ENCODE measurements around the gene CSTF2.
"Not testable (repeated sequence)": the region's sequence is repeated elsewhere in the genome, so short reads cannot be mapped to it uniquely, and the experiment has no call there.

The CSTF2 gene

DNA sequence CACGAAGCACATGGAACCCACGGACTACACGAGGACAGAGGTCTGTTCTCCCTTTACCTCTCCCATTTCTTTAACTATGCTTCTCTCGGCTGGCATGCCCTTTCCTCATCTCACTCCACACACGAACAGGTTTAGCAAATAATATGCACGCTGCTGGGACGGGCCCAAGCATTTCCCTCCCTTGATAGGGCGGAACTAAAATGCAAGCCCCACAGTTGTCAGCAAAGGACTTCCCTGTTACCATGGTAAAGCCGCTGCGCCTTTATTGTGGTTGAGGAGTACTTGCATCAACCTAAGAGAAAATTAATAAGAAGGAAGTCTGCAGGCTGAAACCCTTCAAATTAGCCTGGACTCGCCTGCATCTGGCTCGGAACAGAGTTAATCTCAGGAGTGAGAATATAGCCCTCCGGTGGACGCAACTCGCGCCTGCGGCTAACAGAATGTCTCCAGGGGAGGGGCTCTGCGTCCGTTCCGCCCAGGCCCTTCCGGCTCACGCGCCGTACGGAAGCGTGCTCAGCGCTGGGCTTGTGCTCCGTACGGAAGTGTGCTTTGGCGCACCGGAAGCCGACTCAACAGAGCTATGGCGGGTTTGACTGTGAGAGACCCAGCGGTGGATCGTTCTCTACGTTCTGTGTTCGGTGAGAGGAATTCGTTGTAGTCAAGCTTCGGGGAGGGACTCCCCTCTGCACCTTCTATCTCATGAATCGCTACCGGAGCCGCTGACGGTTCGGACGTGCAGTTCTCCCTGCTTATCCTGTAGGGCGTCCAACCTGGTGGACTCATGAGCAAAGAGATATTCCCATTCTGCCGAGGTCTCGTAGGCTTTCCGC, at the start of gene CSTF2:
TSS of gene CSTF2 (plus strand) at position 555 of the 830 bp plus-strand sequence. CDS start at position 581, 26 bp downstream.
- peak; percentile 36 to 57 (median 48) for DNase-seq

DNA sequence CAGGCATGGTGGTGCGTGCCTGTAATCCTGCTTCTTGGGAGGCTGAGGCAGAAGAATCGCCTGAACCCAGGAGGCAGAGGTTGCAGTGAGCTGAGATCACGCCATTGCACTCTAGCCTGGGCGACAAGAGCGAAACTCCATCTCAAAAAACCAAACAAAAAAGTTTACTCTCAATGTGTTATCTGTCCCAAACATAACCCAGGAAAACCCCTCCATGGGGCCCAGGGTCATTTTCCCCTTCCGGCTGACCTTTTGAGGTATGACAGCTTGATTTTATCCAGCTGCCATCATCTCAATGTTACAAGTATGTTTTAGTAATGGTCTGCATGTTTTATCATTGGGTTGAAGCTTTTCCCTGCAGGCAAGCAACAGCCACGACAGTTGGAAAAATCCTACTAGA, 23.8 kb upstream of the CSTF2 start:
- not testable (repeated sequence) for DNase-seq

DNA sequence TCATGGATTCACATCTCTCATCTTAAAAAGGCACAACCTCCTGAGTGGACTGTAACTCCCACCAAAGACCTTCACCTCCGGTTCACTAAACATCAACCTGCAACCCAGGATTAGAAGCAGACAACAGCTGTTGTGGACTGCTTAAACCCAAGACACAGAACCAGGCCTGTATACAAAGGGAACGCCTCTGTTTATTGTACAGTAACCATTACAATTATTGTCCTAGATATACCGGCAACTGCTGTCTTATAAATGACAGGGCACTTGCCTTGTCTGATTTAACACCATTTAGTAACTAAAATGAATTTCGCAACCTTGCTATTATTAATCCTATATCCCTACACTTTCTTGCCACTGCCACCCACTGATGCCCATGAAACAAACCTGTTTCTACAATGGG, 22.8 kb upstream of the CSTF2 start:
- no peak for DNase-seq

- DNase-seq: no peak
These were observed 21.5 kb upstream of the CSTF2 start for GRCh38 chrX:100798484-100799214.

DNA sequence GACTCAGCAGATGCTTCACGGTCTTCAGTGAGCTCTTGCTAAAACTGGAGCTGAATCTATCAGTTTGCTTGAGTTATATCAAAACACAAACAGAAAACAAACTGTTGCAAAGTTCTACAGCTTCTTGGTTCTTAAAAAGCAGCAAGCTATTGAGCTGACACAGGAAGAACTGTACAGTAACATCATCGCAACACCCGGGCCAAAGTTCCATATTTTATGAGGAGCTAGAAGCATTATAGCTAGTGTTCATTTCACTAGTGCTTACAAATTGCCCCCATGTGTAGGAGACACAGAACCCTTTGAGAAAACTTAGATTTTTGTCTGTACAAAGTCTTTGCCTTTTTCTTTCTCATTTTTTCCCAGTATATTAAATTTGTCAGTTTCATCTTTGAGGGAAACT, 17.3 kb upstream of the CSTF2 start:
- no peak for DNase-seq

- no peak for DNase-seq
These were observed 15.4 kb upstream of the CSTF2 start for GRCh38 chrX:100804780-100805179.

- not testable (repeated sequence) for DNase-seq
These were observed 11.9 kb upstream of the CSTF2 start for GRCh38 chrX:100808265-100808664.

GRCh38 chrX:100812216-100813158, 7.7 kb upstream of the CSTF2 start:
- no peak for DNase-seq

- DNase-seq: no peak
These were observed 2.9 kb upstream of the CSTF2 start for GRCh38 chrX:100817340-100817739.

DNA sequence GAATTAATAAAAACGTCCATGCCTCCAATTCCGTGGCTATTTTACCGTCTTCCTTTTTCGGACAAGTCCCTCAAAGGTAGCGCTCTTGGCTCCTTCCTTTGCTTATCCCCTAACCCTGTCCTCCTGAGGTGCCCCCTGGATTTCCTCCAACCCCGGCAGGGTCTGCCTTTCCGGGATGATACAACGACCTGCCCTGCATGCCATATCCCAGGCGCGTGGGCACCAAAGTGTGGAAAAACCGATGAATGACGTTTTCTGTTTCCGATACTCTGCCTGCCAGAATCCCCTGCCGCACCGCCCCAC, 706 bp upstream of the CSTF2 start:
- no peak for DNase-seq

DNA sequence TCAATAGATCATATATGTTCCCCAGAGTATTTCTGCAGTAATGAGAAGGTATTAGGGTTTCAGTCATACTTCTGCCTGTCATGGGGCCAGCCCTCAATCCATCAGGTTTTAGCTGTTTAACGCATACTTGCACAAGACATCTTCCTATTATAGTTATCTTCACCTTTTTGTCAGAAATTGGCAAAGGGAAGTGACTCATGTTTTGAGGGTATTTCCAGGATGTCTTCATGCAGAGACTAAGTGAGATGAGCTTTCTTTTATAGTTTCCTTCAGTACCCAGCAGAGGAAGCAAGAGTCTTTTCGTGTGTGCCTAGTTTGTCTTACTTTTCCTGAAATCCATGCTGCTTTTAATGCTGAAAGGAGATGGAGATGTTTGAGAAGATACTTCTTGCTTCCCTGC, 9.5 kb downstream of the CSTF2 start:
- no peak for DNase-seq

DNA sequence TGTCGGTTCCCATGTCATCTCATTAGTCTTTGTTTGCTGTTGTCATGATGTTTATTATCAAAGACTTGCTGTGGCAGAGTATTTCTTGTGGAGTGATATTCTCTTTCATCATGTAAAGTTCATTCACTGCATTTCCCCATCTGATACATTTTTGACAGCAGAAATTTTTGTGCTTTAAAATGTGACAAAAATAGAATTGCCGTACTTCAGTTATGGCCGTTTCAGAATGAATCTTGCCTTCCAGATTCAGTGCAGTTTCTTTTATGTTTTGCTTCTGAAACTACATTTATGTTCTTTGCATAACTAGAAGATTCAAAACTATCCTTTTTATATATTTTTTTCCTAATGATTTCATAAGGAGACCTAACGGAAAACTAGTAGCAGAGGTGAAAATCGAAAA, 10.0 kb downstream of the CSTF2 start:
- DNase-seq: no peak

DNA sequence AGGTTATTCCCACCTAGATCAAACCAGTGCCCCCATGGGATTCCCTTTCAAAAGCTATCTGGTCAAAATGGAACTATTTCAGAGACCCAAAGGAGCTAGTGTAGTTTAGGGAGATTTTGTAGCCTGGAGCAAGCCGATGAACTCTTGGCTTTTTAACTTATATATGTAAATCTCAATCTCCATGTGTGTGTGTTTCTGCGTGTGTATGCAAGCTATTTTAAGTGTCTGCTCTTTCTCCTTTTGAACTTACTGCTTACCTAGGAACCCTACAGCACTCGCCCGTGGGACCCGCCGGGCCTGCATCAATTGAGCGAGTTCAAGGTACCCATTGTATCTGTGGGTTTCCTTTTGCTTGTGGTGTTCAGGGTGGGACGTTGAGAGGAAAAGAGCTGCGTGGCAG, 10.4 kb downstream of the CSTF2 start:
- DNase-seq: no peak

- DNase-seq: no peak
These were observed 11.2 kb downstream of the CSTF2 start for GRCh38 chrX:100831219-100831946.

- no peak for DNase-seq
These were observed 30.1 kb downstream of the CSTF2 start for GRCh38 chrX:100850317-100850716.

- DNase-seq: no peak
These were observed 32.6 kb downstream of the CSTF2 start for GRCh38 chrX:100852810-100853209.

DNA sequence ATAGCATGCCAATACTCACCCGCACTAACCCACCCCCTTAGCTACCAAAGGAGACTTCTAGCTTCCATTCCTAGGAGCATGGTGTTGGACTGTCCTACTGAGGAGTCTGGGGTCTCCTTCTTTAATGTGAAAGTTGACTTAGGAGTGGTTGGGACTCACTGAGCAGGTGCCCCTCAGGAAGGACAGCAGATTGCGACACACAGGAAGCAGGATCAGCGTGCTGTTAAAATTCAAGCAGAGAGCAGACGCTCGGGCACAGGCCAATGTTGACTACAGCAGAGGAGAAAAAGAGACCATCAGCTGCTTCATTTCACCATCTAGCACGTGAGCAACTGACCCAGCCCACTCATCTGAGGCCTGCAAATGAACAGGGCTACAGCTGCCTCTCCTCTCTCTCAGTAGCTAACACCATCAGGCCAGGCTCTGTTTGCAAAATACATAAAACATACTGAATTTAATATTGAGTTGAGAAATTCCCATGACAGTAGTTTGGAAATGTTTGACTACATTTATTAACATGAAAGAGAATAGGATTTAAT, 43.2 kb downstream of the CSTF2 start:
- no peak for DNase-seq

GRCh38 chrX:100864657-100865391, 44.6 kb downstream of the CSTF2 start:
- no peak for DNase-seq

DNA sequence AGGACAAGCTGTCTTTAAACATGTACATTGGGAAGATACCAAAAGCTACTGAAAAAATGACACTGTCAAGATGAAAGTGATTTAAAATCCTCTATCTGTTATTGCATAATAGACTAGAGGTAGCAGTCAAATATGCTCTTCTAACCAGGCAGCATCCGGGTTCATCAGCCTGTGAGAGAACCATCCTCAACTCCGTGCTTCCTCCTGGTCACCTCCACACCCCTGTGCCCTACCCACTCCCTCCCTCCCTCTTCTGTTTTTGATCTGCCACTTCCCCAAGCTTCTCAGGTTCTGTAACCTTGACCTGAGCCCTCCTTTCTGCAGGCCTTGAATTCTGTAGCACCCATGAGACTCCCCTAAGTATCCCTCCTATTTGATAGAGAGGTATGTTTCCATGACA, 48.1 kb downstream of the CSTF2 start:
- DNase-seq: no peak

GRCh38 chrX:100870527-100870926, 50.3 kb downstream of the CSTF2 start:
- DNase-seq: no peak

Data from activated CD4-positive, CD25-positive, alpha-beta regulatory T cell (primary cell).